Keratinocyte (primary cell): Measurements from ENCODE around the gene CLK3.

Experiments used
- CTCF ChIP-seq, 3 experiments: IDR thresholded peaks in 1 of 3; conservative IDR thresholded peaks in 1 of 3; optimal IDR thresholded peaks in 1 of 3; 2 replicates in 2 of 3; 3 replicates in 1 of 3; pipeline versions ENCODE3 to v1.5.1; 2011; ENCODE audit warnings: low read length in 3 of 3, mild to moderate bottlenecking in 3 of 3, moderate library complexity in 2 of 3, control low read depth in 1 of 3, inconsistent platforms in 1 of 3; ENCODE audit not compliant: insufficient read depth in 2 of 3; ENCODE audit errors: extremely low read depth in 1 of 3
- EZH2 ChIP-seq: IDR thresholded peaks from one replicate; pipeline ENCODE4 v1.6.1; 2012; ENCODE audit warnings: inconsistent platforms, mild to moderate bottlenecking, low read length, moderate library complexity

- TF ChIP-seq CTCF (optimal IDR thresholded peaks at IDR 0.05 in 1 of 3, IDR thresholded peaks at IDR 0.05 in 1 of 3, conservative IDR thresholded peaks at IDR 0.05 in 1 of 3; ENCODE audit: extremely low read depth in 1 of 3, insufficient read depth in 2 of 3, low read length in 3 of 3) (no peak), EZH2 (no peak)
Observed at GRCh38 chr15:74578496-74578994, 37.1 kb upstream of the CLK3 start.
